Activated naive CD4-positive, alpha-beta T cell treated with anti-CD3 and anti-CD28 coated beads for 36 hours (primary cell): ENCODE measurements around the gene AP3B1. TPM values are rescaled to one million over a fixed set of nuclear protein-coding genes. Genes with fewer than 3 reads are reported as not detected.

Source experiments
- CTCF ChIA-PET: fragments of 350-600 bp; sonication (Branson Sonifier 250); formaldehyde crosslinking; loops from one replicate; lab custom pipeline; 2021; ENCODE audit warnings: antibody characterized with exemption; lab: Charles Lee
- DNase-seq: peaks from one replicate; pipeline ENCODE4 v3.0.0-alpha.2; 2020
- H3K27ac Mint-ChIP-seq: one replicate; pipeline ENCODE4 v1.8.0; 2021; ENCODE audit warnings: mild to moderate bottlenecking, mixed read lengths
- H3K27me3 Mint-ChIP-seq: one replicate; pipeline ENCODE4 v1.8.0; 2021; ENCODE audit warnings: low read depth, mixed read lengths
- H3K36me3 Mint-ChIP-seq: one replicate; pipeline ENCODE4 v1.8.0; 2021; ENCODE audit warnings: low read depth, mixed read lengths
- H3K4me1 Mint-ChIP-seq: one replicate; pipeline ENCODE4 v1.8.0; 2021; ENCODE audit warnings: low read depth, mixed read lengths
- H3K4me3 Mint-ChIP-seq: one replicate; pipeline ENCODE4 v1.8.0; 2021; ENCODE audit warnings: mild to moderate bottlenecking, moderate library complexity, mixed read lengths
- H3K9me3 Mint-ChIP-seq: one replicate; pipeline ENCODE4 v1.8.0; 2021; ENCODE audit warnings: mixed read lengths
- intact Hi-C: fragments of 100-400 bp; cut with micrococcal nuclease; formaldehyde crosslinking; loops from one replicate; pipeline ENCODE4 v1.15.1; 2023
- total RNA-seq, 2 experiments: library from RNA; stranded (reverse); gene quantifications; one replicate each; pipeline ENCODE4 v1.2.3, GENCODE V29; 2021

AP3B1 gene
- total RNA-seq, 2 experiments from 2014 or later = 29.9 to 33.0 TPM

GRCh38 chr5:78265163-78265562 lies 29.3 kb downstream of the AP3B1 start:
- Mint-ChIP-seq H3K4me3 (no peak overlapping the region), H3K27ac (no peak overlapping the region), H3K27me3 (no peaks in the 10 kb centered on the region), H3K9me3 (no peaks in the 10 kb centered on the region), H3K36me3 (peaks cover 35% of the 10 kb centered on the region), H3K4me1 (peaks cover 6% of the 10 kb centered on the region)
- no peak for DNase-seq
- CTCF ChIA-PET = no interaction called here
- intact Hi-C loops = loop anchor here (5.0 to 10.0 kb wide), 2 partner anchors 398 to 1120 kb away; no protein-coding TSS in a partner anchor

- Mint-ChIP-seq H3K4me3 (no peak overlapping the region), H3K27me3 (no peaks in the 10 kb centered on the region), H3K27ac (no peak overlapping the region), H3K4me1 (peaks cover 6% of the 10 kb centered on the region), H3K9me3 (no peaks in the 10 kb centered on the region), H3K36me3 (peaks cover 38% of the 10 kb centered on the region)
- intact Hi-C loops = loop anchor here (10.0 kb wide), 1 partner anchor 1120 kb away; no protein-coding TSS in a partner anchor
- DNase-seq = no peak
- CTCF ChIA-PET = no interaction called here
Observed at GRCh38 chr5:78264600-78264999, 29.9 kb downstream of the AP3B1 start.

DNA sequence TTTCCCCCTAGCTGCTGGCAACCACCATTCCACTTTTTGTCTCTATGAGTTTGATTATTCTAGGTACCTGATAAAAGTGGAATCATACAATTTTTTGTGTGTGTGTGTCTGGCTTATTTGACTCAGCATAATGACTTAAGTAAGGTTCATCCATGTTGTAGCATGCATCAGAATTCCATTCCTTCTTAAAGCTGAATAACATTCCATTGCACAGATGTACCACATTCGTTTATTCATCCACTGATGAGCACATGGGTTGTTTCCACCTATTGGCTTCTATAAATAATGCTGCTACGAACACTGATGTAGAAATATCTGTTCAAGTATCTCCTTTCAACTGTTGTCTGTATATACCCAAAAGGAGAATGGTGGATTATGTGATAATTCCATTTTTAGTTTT lies 33.7 kb downstream of the AP3B1 start:
- no peak overlapping the region for H3K27ac Mint-ChIP-seq
- intact Hi-C loops = loop anchor here (10.0 kb wide), 1 partner anchor 1116 kb away; no protein-coding TSS in a partner anchor

DNA sequence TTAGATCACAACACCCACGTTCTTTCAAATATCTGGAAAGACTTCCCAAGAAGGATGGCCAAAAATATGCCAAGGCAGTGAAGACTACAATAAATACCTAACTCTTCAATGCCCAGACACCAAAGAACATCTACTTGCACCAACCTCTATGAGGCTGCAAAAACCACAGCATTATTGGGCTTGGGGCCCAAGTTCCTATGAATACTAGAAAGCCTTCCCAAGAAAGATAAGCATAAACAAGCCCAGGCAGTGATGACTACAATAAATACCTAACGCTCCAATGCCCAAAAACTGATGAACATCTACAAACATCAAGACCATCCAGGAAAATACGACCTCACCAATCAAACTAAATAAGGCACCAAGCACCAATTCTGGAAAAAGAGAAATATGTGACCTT lies 41.3 kb downstream of the AP3B1 start:
- Mint-ChIP-seq H3K27ac (no peak overlapping the region), H3K4me3 (no peak overlapping the region), H3K27me3 (no peaks in the 10 kb centered on the region), H3K36me3 (peaks cover 35% of the 10 kb centered on the region), H3K9me3 (peaks cover 15% of the 10 kb centered on the region), H3K4me1 (peaks cover 17% of the 10 kb centered on the region)
- CTCF ChIA-PET = no interaction called here
- DNase-seq = no peak
- intact Hi-C loops = no loop called here

More for the DNA sequence above, 33.7 kb downstream of the AP3B1 start:
- CTCF ChIA-PET = interaction anchor here (0.6 kb wide), 1 partner anchor 1012 kb away, joined by 4 read pairs; no protein-coding TSS in a partner anchor
- H3K36me3 Mint-ChIP-seq = peaks cover 49% of the 10 kb centered on the region
- H3K27me3 Mint-ChIP-seq = no peaks in the 10 kb centered on the region
- DNase-seq = no peak
- H3K4me1 Mint-ChIP-seq = peaks cover 17% of the 10 kb centered on the region
- peaks cover 2% of the 10 kb centered on the region for H3K9me3 Mint-ChIP-seq
- no peak overlapping the region for H3K4me3 Mint-ChIP-seq

DNA sequence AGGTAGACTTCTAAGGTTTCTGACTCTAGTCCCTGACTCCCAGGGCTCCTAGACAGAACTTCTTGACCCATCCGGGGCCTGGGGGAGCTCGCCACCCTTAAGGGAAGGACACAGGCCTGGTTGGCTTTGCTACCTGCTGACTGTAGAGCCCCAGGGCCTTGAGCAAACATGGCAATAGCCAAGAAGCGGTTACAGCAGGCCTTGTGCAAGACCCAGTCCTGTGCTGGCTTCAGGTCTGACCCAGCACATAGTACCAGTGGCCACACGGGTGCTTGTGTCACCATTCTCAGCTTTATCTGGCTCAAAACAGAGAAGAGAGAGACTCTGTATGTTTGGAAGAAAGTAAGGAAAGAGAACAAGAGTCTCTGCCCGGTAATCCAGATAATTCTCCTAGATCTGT lies 41.8 kb downstream of the AP3B1 start:
- Mint-ChIP-seq H3K27ac (no peak overlapping the region), H3K4me3 (no peak overlapping the region), H3K27me3 (no peaks in the 10 kb centered on the region), H3K4me1 (peaks cover 13% of the 10 kb centered on the region), H3K36me3 (peaks cover 31% of the 10 kb centered on the region), H3K9me3 (peaks cover 15% of the 10 kb centered on the region)
- DNase-seq = no peak
- intact Hi-C loops = no loop called here
- CTCF ChIA-PET = no interaction called here

DNA sequence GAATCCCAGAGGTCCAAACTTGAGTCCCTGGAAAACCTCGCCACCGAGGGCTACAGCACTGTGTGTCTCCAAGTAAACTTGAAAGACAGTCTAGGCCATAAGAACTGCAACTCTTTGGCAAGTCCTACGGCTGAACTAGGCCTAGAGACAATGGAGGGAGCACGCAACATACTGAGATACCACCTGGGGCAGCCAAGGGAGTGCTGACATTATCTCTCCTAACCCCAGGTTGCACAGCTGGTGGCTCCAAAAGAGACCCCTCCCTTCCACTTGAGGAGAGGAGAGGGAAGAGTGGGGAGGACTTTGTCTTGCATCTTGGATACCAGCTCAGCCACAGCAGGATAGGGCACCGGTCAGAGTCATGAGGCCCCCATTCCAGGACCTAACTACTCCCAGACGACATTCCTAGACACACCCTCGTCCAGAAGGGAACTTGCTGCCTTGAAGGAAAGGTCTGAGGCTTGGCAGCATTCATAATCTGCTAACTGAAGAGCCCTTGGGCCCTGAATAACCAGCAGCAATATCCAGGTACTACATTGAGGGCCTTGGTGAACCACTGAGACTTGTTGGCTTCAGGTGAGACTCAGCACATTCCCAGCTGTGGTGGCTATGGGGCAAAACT lies 42.7 kb downstream of the AP3B1 start:
- H3K9me3 Mint-ChIP-seq = peaks cover 15% of the 10 kb centered on the region
- peaks cover 8% of the 10 kb centered on the region for H3K4me1 Mint-ChIP-seq
- intact Hi-C loops = no loop called here
- no peak overlapping the region for H3K27ac Mint-ChIP-seq
- CTCF ChIA-PET = no interaction called here
- DNase-seq = no peak
- H3K36me3 Mint-ChIP-seq = peaks cover 29% of the 10 kb centered on the region
- no peaks in the 10 kb centered on the region for H3K27me3 Mint-ChIP-seq
- no peak overlapping the region for H3K4me3 Mint-ChIP-seq

DNA sequence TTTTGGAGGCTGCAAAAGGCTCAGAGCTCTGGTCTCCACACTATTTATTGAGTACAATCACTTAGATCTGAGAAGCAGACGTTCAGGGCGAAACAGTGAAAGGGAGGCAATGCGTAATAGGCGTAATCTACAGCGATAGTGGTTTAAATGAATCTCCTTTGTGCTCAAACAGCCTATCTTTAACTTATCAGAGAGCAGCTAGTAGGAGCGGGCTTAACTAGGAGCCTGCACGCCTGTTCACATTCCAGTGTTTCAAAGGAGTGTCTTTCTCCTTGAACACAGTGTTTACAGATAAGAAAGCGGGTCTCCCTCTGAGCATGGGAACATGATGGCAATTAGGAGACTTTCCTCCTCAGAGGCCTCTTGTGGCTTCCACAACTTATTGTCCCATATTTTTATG lies 49.4 kb downstream of the AP3B1 start:
- H3K4me3 Mint-ChIP-seq = no peak overlapping the region
- peaks cover 9% of the 10 kb centered on the region for H3K36me3 Mint-ChIP-seq
- H3K9me3 Mint-ChIP-seq = no peaks in the 10 kb centered on the region
- no peaks in the 10 kb centered on the region for H3K27me3 Mint-ChIP-seq
- CTCF ChIA-PET = no interaction called here
- peaks cover 2% of the 10 kb centered on the region for H3K4me1 Mint-ChIP-seq
- no peak for DNase-seq
- no peak overlapping the region for H3K27ac Mint-ChIP-seq
- intact Hi-C loops = no loop called here

DNA sequence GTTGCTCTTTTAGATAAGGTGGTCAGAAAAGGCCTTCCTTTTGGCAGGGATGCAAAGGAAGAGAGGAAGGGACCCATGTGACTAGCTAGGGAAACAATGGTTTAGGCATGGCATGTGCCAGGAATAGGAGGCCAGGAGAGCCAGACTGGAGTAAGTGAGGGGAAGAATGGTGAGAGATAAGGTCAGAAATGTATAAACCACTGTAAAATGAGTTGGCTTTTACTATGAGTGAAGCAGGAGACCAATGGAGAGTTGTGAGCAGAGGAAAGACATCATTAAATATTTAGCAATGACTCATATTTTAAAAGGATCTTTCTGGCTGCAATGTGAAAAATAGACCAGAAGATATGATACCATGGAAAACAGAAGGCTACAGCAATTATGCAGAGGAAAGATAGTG lies 50.9 kb downstream of the AP3B1 start:
- DNase-seq = no peak
- intact Hi-C loops = no loop called here
- Mint-ChIP-seq H3K27me3 (no peaks in the 10 kb centered on the region), H3K27ac (no peak overlapping the region), H3K4me3 (no peak overlapping the region), H3K4me1 (peaks cover 5% of the 10 kb centered on the region), H3K9me3 (no peaks in the 10 kb centered on the region), H3K36me3 (peaks cover 16% of the 10 kb centered on the region)
- CTCF ChIA-PET = no interaction called here

DNA sequence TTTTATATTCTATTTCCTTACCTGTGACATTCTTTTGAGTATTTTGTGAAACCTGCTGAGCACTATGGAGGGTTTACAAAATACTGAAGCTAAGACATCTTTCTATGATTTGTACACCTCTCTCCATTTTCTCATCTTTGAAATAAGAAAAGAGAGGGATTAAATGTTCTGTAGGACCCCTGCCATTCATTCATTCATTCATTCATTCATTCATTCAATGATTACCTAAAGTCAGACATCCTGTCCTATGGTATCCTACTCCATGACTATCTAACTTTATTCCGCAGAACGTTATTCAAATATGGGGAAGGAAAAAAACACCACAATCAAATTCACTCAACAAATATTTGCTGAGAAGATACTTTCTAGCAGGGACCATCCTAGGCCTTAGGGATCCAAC lies 51.4 kb downstream of the AP3B1 start:
- no peaks in the 10 kb centered on the region for H3K27me3 Mint-ChIP-seq
- no peak overlapping the region for H3K4me3 Mint-ChIP-seq
- H3K4me1 Mint-ChIP-seq = peaks cover 5% of the 10 kb centered on the region
- no peaks in the 10 kb centered on the region for H3K9me3 Mint-ChIP-seq
- H3K36me3 Mint-ChIP-seq = peaks cover 18% of the 10 kb centered on the region
- no peak for DNase-seq
- no peak overlapping the region for H3K27ac Mint-ChIP-seq
- intact Hi-C loops = no loop called here
- CTCF ChIA-PET = no interaction called here

- peaks cover 5% of the 10 kb centered on the region for H3K4me1 Mint-ChIP-seq
- H3K36me3 Mint-ChIP-seq = peaks cover 18% of the 10 kb centered on the region
- no peaks in the 10 kb centered on the region for H3K9me3 Mint-ChIP-seq
- no peak overlapping the region for H3K27ac Mint-ChIP-seq
- H3K4me3 Mint-ChIP-seq = no peak overlapping the region
- H3K27me3 Mint-ChIP-seq = no peaks in the 10 kb centered on the region
- DNase-seq = no peak
- intact Hi-C loops = no loop called here
- CTCF ChIA-PET = no interaction called here
Observed at GRCh38 chr5:78242001-78242400, 52.5 kb downstream of the AP3B1 start.

GRCh38 chr5:78237911-78238310 lies 56.6 kb downstream of the AP3B1 start:
- H3K36me3 Mint-ChIP-seq = peaks cover 16% of the 10 kb centered on the region
- CTCF ChIA-PET = no interaction called here
- DNase-seq = no peak
- no peaks in the 10 kb centered on the region for H3K27me3 Mint-ChIP-seq
- H3K27ac Mint-ChIP-seq = no peak overlapping the region
- intact Hi-C loops = no loop called here
- peaks cover 3% of the 10 kb centered on the region for H3K4me1 Mint-ChIP-seq
- H3K4me3 Mint-ChIP-seq = no peak overlapping the region
- no peaks in the 10 kb centered on the region for H3K9me3 Mint-ChIP-seq

DNA sequence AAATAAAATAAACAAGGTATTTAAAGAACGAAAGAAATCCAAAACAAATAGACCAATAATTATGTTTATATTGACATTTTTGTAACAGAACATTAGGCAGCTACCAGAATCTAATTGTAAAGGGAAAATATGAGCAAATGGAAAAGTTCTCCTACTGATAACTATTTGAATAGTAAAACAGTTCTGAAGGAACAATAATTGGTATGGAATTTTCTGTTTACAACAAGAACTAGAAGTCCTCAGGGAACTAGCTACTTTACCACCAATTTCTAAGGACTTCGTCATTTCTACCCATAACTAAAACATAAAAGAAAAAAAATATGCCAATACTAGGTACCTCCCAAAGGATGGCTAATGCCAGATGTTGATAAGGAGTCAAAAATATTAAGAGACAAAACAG lies 58.5 kb downstream of the AP3B1 start:
- CTCF ChIA-PET = interaction anchor here (1.3 kb wide), 1 partner anchor 10 kb away, joined by 4 read pairs; no protein-coding TSS in a partner anchor
- H3K9me3 Mint-ChIP-seq = no peaks in the 10 kb centered on the region
- peaks cover 15% of the 10 kb centered on the region for H3K36me3 Mint-ChIP-seq
- DNase-seq = no peak
- intact Hi-C loops = no loop called here
- no peak overlapping the region for H3K4me3 Mint-ChIP-seq
- no peaks in the 10 kb centered on the region for H3K27me3 Mint-ChIP-seq
- H3K27ac Mint-ChIP-seq = no peak overlapping the region
- H3K4me1 Mint-ChIP-seq = peaks cover 5% of the 10 kb centered on the region

- no peaks in the 10 kb centered on the region for H3K9me3 Mint-ChIP-seq
- intact Hi-C loops = no loop called here
- H3K4me3 Mint-ChIP-seq = no peak overlapping the region
- H3K4me1 Mint-ChIP-seq = peaks cover 8% of the 10 kb centered on the region
- DNase-seq = no peak
- CTCF ChIA-PET = interaction anchor here (1.3 kb wide), 1 partner anchor 9 kb away, joined by 4 read pairs; no protein-coding TSS in a partner anchor
- peaks cover 14% of the 10 kb centered on the region for H3K36me3 Mint-ChIP-seq
- no peak overlapping the region for H3K27ac Mint-ChIP-seq
- H3K27me3 Mint-ChIP-seq = no peaks in the 10 kb centered on the region
Observed at GRCh38 chr5:78235289-78235688, 59.2 kb downstream of the AP3B1 start.
